GM19035 (cell line): Measurements from ENCODE around the gene FAM32A.

Experiments
- ATAC-seq: cut with Tn5 transposase; IDR thresholded peaks from one replicate; pipeline ENCODE4 v1.9.1; 2021; ENCODE audit not compliant: unreplicated experiment

FAM32A gene

GRCh38 chr19:16200038-16201010 lies 15.1 kb downstream of the FAM32A start:
- ATAC-seq = no peak

GRCh38 chr19:16201011-16201391 lies 15.8 kb downstream of the FAM32A start:
- no peak for ATAC-seq

GRCh38 chr19:16202320-16203255 lies 17.4 kb downstream of the FAM32A start:
- ATAC-seq = no peak

GRCh38 chr19:16203256-16204004 lies 18.2 kb downstream of the FAM32A start:
- ATAC-seq = no peak

- ATAC-seq = no peak
Measured at GRCh38 chr19:16204005-16204294, 18.7 kb downstream of the FAM32A start.

- ATAC-seq = no peak
Measured at GRCh38 chr19:16205205-16206045, 20.2 kb downstream of the FAM32A start.

GRCh38 chr19:16206046-16206605 lies 20.9 kb downstream of the FAM32A start:
- no peak for ATAC-seq

GRCh38 chr19:16206637-16207036 lies 21.4 kb downstream of the FAM32A start:
- ATAC-seq = no peak

- no peak for ATAC-seq
Measured at GRCh38 chr19:16207063-16207462, 21.9 kb downstream of the FAM32A start.

- no peak for ATAC-seq
Measured at GRCh38 chr19:16207490-16208025, 22.3 kb downstream of the FAM32A start.

GRCh38 chr19:16208064-16208759 lies 23.0 kb downstream of the FAM32A start:
- ATAC-seq = no peak

GRCh38 chr19:16208847-16209665 lies 23.8 kb downstream of the FAM32A start:
- no peak for ATAC-seq

- ATAC-seq = no peak
Measured at GRCh38 chr19:16210168-16210567, 25.0 kb downstream of the FAM32A start.

- ATAC-seq = no peak
Measured at GRCh38 chr19:16213076-16213475, 27.9 kb downstream of the FAM32A start.

GRCh38 chr19:16216744-16217670 lies 31.8 kb downstream of the FAM32A start:
- ATAC-seq = no peak

GRCh38 chr19:16217716-16218451 lies 32.7 kb downstream of the FAM32A start:
- no peak for ATAC-seq
